ENCODE data around the gene DNAJA4.

The DNAJA4 gene

DNA sequence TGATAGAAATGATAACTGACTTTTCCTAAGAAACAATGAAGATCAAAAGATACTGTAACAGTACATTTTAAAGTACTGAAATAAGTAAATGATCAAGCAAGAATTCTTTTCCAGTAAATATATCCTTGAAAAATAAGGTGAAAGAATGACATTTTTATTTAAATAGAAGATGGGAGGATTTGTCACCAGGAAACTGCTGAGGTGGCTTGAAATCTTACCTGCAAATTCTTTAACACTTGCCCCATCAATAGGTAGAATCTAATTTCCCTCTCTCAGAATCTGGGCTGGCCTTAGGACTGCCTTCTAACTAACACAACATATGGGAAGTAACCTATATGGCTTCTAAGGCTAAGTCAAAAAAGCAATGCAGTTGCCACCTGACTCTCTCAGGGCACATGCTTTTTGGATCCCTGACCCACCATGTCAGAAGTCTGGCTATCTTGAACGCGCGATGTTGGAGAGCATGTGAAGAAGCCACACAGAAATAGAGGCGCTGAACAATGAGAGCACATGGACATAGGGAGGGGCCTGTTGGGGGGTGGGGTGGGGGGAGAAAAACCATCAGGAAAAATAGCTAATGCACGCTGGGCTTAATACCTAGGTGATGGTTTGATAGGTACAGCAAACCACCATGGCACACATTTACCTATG is 41.5 kb upstream of the DNAJA4 start:
- Histone ChIP-seq H3K79me2 (ENCODE audit: control insufficient read depth, low read length) (no peaks in the 10 kb centered on the region), H3K9me2 (replicated peaks; ENCODE audit: control insufficient read depth, low read length) (no peaks in the 10 kb centered on the region), H3K27ac (ENCODE audit: low read depth, low read length) (no peak overlapping the region), H3K4me1 (ENCODE audit: control insufficient read depth, low read length) (no peaks in the 10 kb centered on the region), H4K20me1 (ENCODE audit: control insufficient read depth, insufficient read depth, low read depth, low read length) (no peaks in the 10 kb centered on the region), H3K4me2 (ENCODE audit: low read length) (no peak overlapping the region), H3K27me3 (ENCODE audit: control insufficient read depth, low read length) (peaks cover 7% of the 10 kb centered on the region; the same call in 1 of the 2 replicates), H3K4me3 (ENCODE audit: low read length) (no peak overlapping the region), H3K9me3 (ENCODE audit: control insufficient read depth, insufficient read depth, low read length) (no peaks in the 10 kb centered on the region), H3F3A (ENCODE audit: control insufficient read depth, insufficient read depth) (no peaks in the 10 kb centered on the region), H3K36me3 (ENCODE audit: control insufficient read depth, low read length) (no peaks in the 10 kb centered on the region)
- TF ChIP-seq EZH2phosphoT487 (IDR thresholded peaks at IDR 0.05; ENCODE audit: borderline replicate concordance, low read length) = no peak

DNA sequence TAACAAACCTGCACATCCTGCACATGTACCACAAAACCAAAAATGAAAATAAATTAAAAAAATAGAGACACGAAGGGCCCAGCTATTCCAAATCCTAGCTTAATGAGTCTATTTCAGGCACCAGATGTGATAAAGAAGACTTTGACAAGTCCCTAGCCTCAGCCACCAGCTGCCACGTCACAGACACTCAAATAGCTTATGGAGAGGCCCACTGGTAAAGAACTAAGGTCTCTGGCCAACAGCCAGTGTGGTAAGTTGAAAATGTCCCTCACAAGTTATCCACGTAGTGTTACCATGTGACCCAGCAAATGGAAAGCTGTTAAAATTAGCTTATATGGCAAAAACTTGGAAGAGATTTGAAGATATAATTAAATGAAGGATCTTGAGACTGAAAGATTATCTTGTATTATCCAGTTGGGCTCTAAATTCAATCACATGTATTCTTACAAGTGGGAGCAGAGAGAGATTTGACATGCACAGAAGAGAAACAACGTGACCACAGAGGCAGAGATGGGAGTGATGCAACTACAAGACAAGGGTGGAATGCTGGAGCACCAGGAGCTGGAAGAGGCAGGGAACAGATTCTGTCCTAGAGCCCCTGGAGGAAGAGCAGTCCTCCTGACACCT is 40.9 kb upstream of the DNAJA4 start:
- H3K36me3 ChIP-seq (ENCODE audit: control insufficient read depth, low read length) = no peaks in the 10 kb centered on the region
- H3K9me2 ChIP-seq (replicated peaks; ENCODE audit: control insufficient read depth, low read length) = no peaks in the 10 kb centered on the region
- H3K9me3 ChIP-seq (ENCODE audit: control insufficient read depth, insufficient read depth, low read length) = no peaks in the 10 kb centered on the region
- no peak overlapping the region for H3K4me3 ChIP-seq (ENCODE audit: low read length)
- H3K27me3 ChIP-seq (ENCODE audit: control insufficient read depth, low read length) = peaks cover 7% of the 10 kb centered on the region; the same call in 1 of the 2 replicates
- H3K4me1 ChIP-seq (ENCODE audit: control insufficient read depth, low read length) = no peaks in the 10 kb centered on the region
- H3K4me2 ChIP-seq (ENCODE audit: low read length) = no peak overlapping the region
- no peak overlapping the region for H3K27ac ChIP-seq (ENCODE audit: low read depth, low read length)
- H4K20me1 ChIP-seq (ENCODE audit: control insufficient read depth, insufficient read depth, low read depth, low read length) = no peaks in the 10 kb centered on the region
- TF ChIP-seq, protein P1, sequence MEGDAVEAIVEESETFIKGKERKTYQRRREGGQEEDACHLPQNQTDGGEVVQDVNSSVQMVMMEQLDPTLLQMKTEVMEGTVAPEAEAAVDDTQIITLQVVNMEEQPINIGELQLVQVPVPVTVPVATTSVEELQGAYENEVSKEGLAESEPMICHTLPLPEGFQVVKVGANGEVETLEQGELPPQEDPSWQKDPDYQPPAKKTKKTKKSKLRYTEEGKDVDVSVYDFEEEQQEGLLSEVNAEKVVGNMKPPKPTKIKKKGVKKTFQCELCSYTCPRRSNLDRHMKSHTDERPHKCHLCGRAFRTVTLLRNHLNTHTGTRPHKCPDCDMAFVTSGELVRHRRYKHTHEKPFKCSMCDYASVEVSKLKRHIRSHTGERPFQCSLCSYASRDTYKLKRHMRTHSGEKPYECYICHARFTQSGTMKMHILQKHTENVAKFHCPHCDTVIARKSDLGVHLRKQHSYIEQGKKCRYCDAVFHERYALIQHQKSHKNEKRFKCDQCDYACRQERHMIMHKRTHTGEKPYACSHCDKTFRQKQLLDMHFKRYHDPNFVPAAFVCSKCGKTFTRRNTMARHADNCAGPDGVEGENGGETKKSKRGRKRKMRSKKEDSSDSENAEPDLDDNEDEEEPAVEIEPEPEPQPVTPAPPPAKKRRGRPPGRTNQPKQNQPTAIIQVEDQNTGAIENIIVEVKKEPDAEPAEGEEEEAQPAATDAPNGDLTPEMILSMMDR (IDR thresholded peaks at IDR 0.05; ENCODE audit: low read depth, low read length, poor library complexity, severe bottlenecking) = no peak
- no peak for TF ChIP-seq EZH2phosphoT487 (IDR thresholded peaks at IDR 0.05; ENCODE audit: borderline replicate concordance, low read length)
- no peaks in the 10 kb centered on the region for H3F3A ChIP-seq (ENCODE audit: control insufficient read depth, insufficient read depth)
- no peaks in the 10 kb centered on the region for H3K79me2 ChIP-seq (ENCODE audit: control insufficient read depth, low read length)

DNA sequence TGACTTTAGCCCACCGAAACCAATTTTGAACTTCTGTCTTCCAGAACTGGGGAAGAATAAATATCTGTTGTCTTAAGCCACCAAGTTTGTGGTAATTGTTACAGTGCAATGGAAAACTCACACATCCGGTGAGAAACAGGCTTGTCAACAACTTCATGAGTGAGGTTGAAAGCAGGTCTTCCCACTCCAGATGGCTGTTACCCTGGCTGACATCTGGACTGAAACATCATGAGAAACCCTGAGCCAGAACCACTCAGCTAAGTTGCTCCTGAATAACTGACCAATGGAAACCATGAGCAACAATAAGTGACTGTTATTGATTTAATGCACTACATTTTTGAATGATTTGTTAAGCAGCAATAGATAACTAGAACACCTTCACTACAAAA is 40.3 kb upstream of the DNAJA4 start:
- no peak overlapping the region for H3K27ac ChIP-seq (ENCODE audit: low read depth, low read length)
- no peaks in the 10 kb centered on the region for H3K9me3 ChIP-seq (ENCODE audit: control insufficient read depth, insufficient read depth, low read length)
- no peaks in the 10 kb centered on the region for H3K4me1 ChIP-seq (ENCODE audit: control insufficient read depth, low read length)
- H3K27me3 ChIP-seq (ENCODE audit: control insufficient read depth, low read length) = peaks cover 7% of the 10 kb centered on the region; the same call in 1 of the 2 replicates
- H3K79me2 ChIP-seq (ENCODE audit: control insufficient read depth, low read length) = no peaks in the 10 kb centered on the region
- TF ChIP-seq EZH2phosphoT487 (IDR thresholded peaks at IDR 0.05; ENCODE audit: borderline replicate concordance, low read length) = no peak
- TF ChIP-seq, protein P1 (IDR thresholded peaks at IDR 0.05; ENCODE audit: low read depth, low read length, poor library complexity, severe bottlenecking) = no peak
- no peaks in the 10 kb centered on the region for H3K36me3 ChIP-seq (ENCODE audit: control insufficient read depth, low read length)
- no peak overlapping the region for H3K4me2 ChIP-seq (ENCODE audit: low read length)
- H3K9me2 ChIP-seq (replicated peaks; ENCODE audit: control insufficient read depth, low read length) = no peaks in the 10 kb centered on the region
- H3F3A ChIP-seq (ENCODE audit: control insufficient read depth, insufficient read depth) = no peaks in the 10 kb centered on the region
- H3K4me3 ChIP-seq (ENCODE audit: low read length) = no peak overlapping the region
- H4K20me1 ChIP-seq (ENCODE audit: control insufficient read depth, insufficient read depth, low read depth, low read length) = no peaks in the 10 kb centered on the region
